IMR-90 (cell line): ENCODE data around the gene TNFSF9.

Source experiments
- CEBPB ChIP-seq: IDR thresholded peaks from 2 replicates; pipeline ENCODE4 v1.6.1; 2012; ENCODE audit warnings: low read depth, low read length, improper control_type of control experiment
- CHD1 ChIP-seq: IDR thresholded peaks from 2 replicates; pipeline ENCODE4 v1.6.1; 2012; ENCODE audit warnings: low read depth, low read length, improper control_type of control experiment
- FOS ChIP-seq: fragments of 150-350 bp; IDR thresholded peaks from 2 replicates; pipeline ENCODE4 v1.6.1; 2016; ENCODE audit warnings: low read depth, low read length
- MAFK ChIP-seq: IDR thresholded peaks from 2 replicates; pipeline ENCODE4 v1.6.1; 2012; ENCODE audit warnings: low read depth, low read length, improper control_type of control experiment
- MAZ ChIP-seq: IDR thresholded peaks from 2 replicates; pipeline ENCODE4 v1.6.1; 2012; ENCODE audit warnings: low read depth, mild to moderate bottlenecking, low read length, improper control_type of control experiment, moderate library complexity, borderline replicate concordance
- MXI1 ChIP-seq: IDR thresholded peaks from 2 replicates; pipeline ENCODE4 v1.6.1; 2012; ENCODE audit warnings: low read depth, mild to moderate bottlenecking, low read length, moderate library complexity, borderline replicate concordance
- NFE2L2 ChIP-seq: fragments of 150-350 bp; IDR thresholded peaks from 2 replicates; pipeline ENCODE4 v1.6.1; 2016; ENCODE audit warnings: low read depth, mild to moderate bottlenecking, low read length
- POLR2A ChIP-seq: IDR thresholded peaks from 2 replicates; pipeline ENCODE4 v1.6.1; 2012; ENCODE audit warnings: mild to moderate bottlenecking, low read depth, low read length
- RAD21 ChIP-seq: IDR thresholded peaks from 2 replicates; pipeline ENCODE4 v1.6.1; 2012; ENCODE audit warnings: low read length, improper control_type of control experiment
- RCOR1 ChIP-seq: IDR thresholded peaks from 2 replicates; pipeline ENCODE4 v1.6.1; 2012; ENCODE audit warnings: mild to moderate bottlenecking, low read length, improper control_type of control experiment; ENCODE audit not compliant: insufficient replicate concordance
- SMC3 ChIP-seq: fragments of 150-350 bp; IDR thresholded peaks from 2 replicates; pipeline ENCODE4 v1.6.1; 2016; ENCODE audit warnings: low read depth, mild to moderate bottlenecking, antibody characterized with exemption, low read length, moderate library complexity
- TF ChIP-seq, protein P1 (sequence below): conservative IDR thresholded peaks from 2 replicates; pipeline ENCODE4 v1.5.1; 2012; ENCODE audit warnings: mild to moderate bottlenecking, low read depth, low read length, improper control_type of control experiment
- TF ChIP-seq, protein P2 (sequence below): fragments of 150-350 bp; IDR thresholded peaks from 2 replicates; pipeline ENCODE4 v1.6.1; 2017; ENCODE audit warnings: mild to moderate bottlenecking, antibody characterized with exemption, low read length, low read depth
- TF ChIP-seq, protein P3 (sequence below): fragments of 150-350 bp; IDR thresholded peaks from 2 replicates; pipeline ENCODE4 v1.6.1; 2016; ENCODE audit warnings: low read depth, mild to moderate bottlenecking, low read length, moderate library complexity, borderline replicate concordance

DNA sequence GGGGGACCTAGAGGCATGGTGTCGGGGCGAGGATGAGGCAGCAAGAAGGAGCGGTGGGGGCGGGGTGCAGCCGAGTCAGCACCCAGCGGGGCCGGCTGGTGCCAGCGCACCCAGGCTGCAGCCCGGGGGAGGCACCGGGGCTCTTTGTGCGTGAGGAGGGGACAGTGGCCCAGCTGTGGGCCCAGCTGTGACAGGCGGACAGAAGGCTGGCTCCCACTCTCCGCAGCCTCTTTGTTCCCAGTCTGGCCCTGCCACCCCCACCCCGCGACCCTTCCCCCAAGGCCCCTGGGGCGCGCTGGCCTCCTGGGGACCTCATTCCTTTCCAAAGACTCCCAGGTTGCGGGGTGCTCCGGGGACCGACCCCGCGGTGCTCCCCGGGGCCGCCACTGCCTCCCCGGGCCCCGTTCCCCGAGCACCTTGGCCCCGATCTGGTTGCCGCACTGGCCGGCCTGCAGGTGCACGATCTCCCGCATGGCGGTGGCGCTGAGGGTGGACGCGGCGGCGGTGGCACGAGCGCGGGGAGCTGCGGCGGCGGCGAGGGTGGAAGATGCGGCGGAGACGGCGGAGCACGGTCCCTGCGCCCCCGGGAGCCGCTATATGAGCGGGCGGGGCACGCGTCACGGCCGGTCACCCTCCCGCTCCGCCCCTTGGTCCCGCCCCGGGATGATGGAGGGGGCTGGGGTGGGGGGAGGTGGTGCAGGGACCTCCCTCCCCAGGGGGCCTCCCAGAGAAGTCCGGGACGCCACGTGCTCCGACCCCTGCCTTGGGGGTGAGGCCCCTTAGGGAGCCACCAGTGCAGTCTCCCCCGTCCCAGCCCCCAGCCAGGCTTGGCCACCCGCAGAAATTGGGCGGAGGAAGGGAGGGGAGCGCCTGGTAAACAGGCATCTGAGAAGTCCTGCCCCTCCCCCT is 28.8 kb upstream of the TNFSF9 start, which contains the start of gene TUBB4A:
- TF ChIP-seq, protein P1, sequence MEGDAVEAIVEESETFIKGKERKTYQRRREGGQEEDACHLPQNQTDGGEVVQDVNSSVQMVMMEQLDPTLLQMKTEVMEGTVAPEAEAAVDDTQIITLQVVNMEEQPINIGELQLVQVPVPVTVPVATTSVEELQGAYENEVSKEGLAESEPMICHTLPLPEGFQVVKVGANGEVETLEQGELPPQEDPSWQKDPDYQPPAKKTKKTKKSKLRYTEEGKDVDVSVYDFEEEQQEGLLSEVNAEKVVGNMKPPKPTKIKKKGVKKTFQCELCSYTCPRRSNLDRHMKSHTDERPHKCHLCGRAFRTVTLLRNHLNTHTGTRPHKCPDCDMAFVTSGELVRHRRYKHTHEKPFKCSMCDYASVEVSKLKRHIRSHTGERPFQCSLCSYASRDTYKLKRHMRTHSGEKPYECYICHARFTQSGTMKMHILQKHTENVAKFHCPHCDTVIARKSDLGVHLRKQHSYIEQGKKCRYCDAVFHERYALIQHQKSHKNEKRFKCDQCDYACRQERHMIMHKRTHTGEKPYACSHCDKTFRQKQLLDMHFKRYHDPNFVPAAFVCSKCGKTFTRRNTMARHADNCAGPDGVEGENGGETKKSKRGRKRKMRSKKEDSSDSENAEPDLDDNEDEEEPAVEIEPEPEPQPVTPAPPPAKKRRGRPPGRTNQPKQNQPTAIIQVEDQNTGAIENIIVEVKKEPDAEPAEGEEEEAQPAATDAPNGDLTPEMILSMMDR, result no peak
- no peak for TF ChIP-seq POLR2A
- no peak for TF ChIP-seq SMC3
- no peak for TF ChIP-seq FOS
- TF ChIP-seq, protein P2, sequence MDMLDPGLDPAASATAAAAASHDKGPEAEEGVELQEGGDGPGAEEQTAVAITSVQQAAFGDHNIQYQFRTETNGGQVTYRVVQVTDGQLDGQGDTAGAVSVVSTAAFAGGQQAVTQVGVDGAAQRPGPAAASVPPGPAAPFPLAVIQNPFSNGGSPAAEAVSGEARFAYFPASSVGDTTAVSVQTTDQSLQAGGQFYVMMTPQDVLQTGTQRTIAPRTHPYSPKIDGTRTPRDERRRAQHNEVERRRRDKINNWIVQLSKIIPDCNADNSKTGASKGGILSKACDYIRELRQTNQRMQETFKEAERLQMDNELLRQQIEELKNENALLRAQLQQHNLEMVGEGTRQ, result no peak
- no peak for TF ChIP-seq RAD21
- TF ChIP-seq CHD1, result no peak
- no peak for TF ChIP-seq MAFK
- TF ChIP-seq MXI1, result no peak
- TF ChIP-seq CEBPB, result no peak
- TF ChIP-seq RCOR1, result no peak
- TF ChIP-seq, protein P3, sequence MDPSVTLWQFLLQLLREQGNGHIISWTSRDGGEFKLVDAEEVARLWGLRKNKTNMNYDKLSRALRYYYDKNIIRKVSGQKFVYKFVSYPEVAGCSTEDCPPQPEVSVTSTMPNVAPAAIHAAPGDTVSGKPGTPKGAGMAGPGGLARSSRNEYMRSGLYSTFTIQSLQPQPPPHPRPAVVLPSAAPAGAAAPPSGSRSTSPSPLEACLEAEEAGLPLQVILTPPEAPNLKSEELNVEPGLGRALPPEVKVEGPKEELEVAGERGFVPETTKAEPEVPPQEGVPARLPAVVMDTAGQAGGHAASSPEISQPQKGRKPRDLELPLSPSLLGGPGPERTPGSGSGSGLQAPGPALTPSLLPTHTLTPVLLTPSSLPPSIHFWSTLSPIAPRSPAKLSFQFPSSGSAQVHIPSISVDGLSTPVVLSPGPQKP, result no peak
- no peak for TF ChIP-seq NFE2L2
- no peak for TF ChIP-seq MAZ
